ENCODE measurements around the gene NOS3.

NOS3 gene

DNA sequence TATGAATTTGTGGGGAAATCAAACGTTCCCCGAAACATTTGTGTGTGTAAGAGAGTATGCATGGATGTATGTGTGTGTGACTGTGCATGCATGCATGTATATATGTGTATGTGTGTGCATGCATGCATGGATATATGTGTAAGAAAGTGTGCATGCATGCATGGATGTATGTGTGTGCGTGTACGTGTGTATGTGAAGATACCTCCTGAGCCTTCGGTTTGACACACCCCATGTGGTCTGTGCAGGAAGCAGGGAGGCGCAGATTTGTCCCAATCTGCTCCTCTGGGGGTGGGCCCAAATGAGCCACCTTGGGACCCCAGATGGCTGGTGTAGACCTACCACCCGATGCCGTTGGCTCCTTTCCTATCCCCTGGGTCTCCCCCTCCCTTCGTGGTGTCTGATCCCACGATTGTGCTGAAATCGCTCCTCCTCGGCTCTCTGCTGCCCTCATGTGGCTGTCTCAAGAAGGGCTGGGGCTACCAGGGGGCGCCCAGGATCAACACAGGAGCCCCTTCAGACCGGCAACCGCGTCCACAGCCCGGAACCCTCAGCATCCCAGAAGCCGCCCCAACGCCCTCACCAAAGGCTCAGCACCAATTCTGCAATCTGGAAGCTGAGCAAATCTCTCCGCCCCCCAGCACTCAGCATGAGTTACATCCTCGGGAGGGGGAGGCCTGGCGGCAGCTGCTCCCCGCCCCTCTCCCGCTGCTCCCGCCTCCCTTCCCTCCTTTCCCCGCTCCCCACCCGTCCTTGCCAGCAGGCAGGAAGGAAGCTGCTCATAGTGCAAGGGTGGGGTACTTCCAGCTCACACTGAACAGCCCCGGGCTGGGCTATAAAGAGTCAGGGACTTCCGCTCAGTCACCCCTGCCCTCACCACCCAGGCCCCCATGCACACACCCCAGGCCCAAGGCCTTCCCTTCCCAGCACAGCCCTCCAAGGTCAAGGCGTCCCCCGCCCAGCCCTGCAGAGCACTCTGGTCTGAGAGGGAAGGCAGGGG is 2.3 kb upstream of the NOS3 start:
- H3K4me3 ChIP-seq (replicated peaks; ENCODE audit: low read depth, low read length): no peak overlapping the region
- TF ChIP-seq, protein P1, sequence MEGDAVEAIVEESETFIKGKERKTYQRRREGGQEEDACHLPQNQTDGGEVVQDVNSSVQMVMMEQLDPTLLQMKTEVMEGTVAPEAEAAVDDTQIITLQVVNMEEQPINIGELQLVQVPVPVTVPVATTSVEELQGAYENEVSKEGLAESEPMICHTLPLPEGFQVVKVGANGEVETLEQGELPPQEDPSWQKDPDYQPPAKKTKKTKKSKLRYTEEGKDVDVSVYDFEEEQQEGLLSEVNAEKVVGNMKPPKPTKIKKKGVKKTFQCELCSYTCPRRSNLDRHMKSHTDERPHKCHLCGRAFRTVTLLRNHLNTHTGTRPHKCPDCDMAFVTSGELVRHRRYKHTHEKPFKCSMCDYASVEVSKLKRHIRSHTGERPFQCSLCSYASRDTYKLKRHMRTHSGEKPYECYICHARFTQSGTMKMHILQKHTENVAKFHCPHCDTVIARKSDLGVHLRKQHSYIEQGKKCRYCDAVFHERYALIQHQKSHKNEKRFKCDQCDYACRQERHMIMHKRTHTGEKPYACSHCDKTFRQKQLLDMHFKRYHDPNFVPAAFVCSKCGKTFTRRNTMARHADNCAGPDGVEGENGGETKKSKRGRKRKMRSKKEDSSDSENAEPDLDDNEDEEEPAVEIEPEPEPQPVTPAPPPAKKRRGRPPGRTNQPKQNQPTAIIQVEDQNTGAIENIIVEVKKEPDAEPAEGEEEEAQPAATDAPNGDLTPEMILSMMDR (IDR thresholded peaks at IDR 0.05; ENCODE audit: low read depth, low read length, missing control alignments): peak; percentile 87
- no peak for DNase-seq (ENCODE audit: extremely low read depth, low read depth)

DNA sequence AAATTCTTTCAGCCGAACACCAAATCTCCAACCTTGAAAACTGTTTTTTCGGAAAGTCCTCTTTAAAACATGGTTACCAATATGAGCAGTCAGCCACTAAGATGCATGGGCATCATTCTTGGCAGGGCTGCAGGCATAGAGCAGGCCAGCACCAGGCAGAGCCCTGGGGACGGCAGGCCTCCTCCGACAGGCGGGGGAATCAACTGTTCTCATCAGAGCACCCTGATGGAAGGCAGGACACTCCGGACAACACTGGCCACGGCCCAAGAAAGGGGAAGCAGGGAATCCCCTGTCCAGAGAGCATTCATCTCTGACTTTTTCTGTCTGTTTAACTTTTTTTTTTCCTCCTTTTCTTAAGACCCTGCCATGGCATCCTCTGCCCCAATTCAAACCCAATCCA is 1.4 kb upstream of the NOS3 start:
- TF ChIP-seq, protein P1 (IDR thresholded peaks at IDR 0.05; ENCODE audit: low read depth, low read length, missing control alignments): no peak
- no peak for DNase-seq (ENCODE audit: extremely low read depth, low read depth)
- H3K4me3 ChIP-seq (replicated peaks; ENCODE audit: low read depth, low read length): no peak overlapping the region

GRCh38 chr7:150992051-150992640 is 1.3 kb downstream of the NOS3 start:
- TF ChIP-seq, protein P1 (IDR thresholded peaks at IDR 0.05; ENCODE audit: low read depth, low read length, missing control alignments): no peak
- H3K4me3 ChIP-seq (replicated peaks; ENCODE audit: low read depth, low read length): no peak overlapping the region
- DNase-seq (ENCODE audit: extremely low read depth, low read depth): no peak

DNA sequence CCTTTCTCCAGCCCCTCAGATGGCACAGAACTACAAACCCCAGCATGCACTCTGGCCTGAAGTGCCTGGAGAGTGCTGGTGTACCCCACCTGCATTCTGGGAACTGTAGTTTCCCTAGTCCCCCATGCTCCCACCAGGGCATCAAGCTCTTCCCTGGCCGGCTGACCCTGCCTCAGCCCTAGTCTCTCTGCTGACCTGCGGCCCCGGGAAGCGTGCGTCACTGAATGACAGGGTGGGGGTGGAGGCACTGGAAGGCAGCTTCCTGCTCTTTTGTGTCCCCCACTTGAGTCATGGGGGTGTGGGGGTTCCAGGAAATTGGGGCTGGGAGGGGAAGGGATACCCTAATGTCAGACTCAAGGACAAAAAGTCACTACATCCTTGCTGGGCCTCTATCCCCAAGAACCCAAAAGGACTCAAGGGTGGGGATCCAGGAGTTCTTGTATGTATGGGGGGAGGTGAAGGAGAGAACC is 2.1 kb downstream of the NOS3 start:
- H3K4me3 ChIP-seq (replicated peaks; ENCODE audit: low read depth, low read length): no peak overlapping the region
- no peak for DNase-seq (ENCODE audit: extremely low read depth, low read depth)
- TF ChIP-seq, protein P1 (IDR thresholded peaks at IDR 0.05; ENCODE audit: low read depth, low read length, missing control alignments): no peak

- TF ChIP-seq, protein P1 (IDR thresholded peaks at IDR 0.05; ENCODE audit: low read depth, low read length, missing control alignments): no peak
- no peak overlapping the region for H3K4me3 ChIP-seq (replicated peaks; ENCODE audit: low read depth, low read length)
- no peak for DNase-seq (ENCODE audit: extremely low read depth, low read depth)
Observed at GRCh38 chr7:150993511-150993910, 2.7 kb downstream of the NOS3 start.

DNA sequence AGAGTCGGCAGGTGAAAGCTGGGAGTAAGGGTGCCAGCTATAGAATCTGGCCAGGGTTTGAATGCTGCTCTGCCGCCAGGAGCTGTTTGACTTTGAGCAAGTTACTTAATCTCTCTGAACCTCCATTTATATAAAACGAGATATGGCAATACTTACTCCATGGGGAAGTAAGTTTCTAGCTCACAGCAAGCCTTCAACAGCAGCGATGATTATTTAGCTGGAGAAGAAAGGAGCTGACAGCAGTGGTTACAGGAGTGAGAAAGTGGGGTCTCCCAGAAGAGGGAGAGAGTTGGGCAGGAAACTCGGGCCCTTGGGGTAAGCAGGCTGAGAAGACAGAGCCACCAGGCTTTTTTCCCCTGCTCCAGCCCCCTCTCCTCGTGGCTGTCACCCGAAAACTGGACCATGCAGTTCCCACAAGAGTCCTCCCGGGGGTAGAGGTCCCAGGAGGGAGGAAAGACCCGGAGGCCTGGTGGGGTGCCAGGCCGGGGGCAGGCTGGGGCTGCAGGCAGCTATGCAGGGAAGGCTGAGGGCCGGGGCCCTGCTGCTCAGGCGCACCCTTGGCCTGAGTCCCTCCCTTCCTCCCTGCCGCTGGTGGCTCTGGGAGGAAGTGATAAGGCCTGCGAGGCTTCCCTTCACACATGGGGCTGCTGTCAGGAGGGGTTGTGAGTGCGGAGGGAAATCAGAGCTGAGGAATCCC is 3.5 kb downstream of the NOS3 start:
- TF ChIP-seq, protein P1 (IDR thresholded peaks at IDR 0.05; ENCODE audit: low read depth, low read length, missing control alignments): no peak
- no peak for DNase-seq (ENCODE audit: extremely low read depth, low read depth)
- no peak overlapping the region for H3K4me3 ChIP-seq (replicated peaks; ENCODE audit: low read depth, low read length)

All from HFF-Myc (cell line).